Ovary (tissue), 10 donors: ENCODE results near the gene ARFGAP3. TPM values are rescaled to one million over a fixed set of nuclear protein-coding genes. Genes with fewer than 3 reads are reported as not detected.

Experiments
- DNase-seq, 5 donors: peaks; one replicate each; pipeline ENCODE4 v3.0.0-alpha.2; 2019 to 2020
- H3K27ac ChIP-seq, 2 donors: fragments of 200-600 bp; one replicate each; pipeline versions ENCODE4 v1.5.1 to v1.8.0; 2019 to 2022
- H3K27me3 ChIP-seq: fragments of 200-600 bp; one replicate; pipeline ENCODE4 v1.8.0; 2022
- H3K36me3 ChIP-seq: fragments of 200-600 bp; sonication (generic); one replicate; pipeline ENCODE4 v1.5.1; 2019
- H3K4me1 ChIP-seq: one replicate; pipeline ENCODE4 v1.8.1; 2013; ENCODE audit warnings: mild to moderate bottlenecking, moderate library complexity; ENCODE audit not compliant: insufficient read depth
- H3K4me3 ChIP-seq: fragments of 200-600 bp; sonication (generic); one replicate; pipeline ENCODE4 v1.5.1; 2017
- H3K9me3 ChIP-seq, 2 donors: fragments of 200-600 bp in 1 of 2; sonication (generic) in 1 of 2; one replicate each; pipeline versions ENCODE4 v1.5.1 to v1.8.1; 2013 to 2019; ENCODE audit warnings: mild to moderate bottlenecking in 1 of 2, moderate library complexity in 1 of 2
- CTCF ChIP-seq, 3 donors: fragments of 450-650 bp in 2 of 3; fragments of 200-600 bp in 1 of 3; IDR thresholded peaks; one replicate each; pipeline versions ENCODE4 v1.5.1 to v1.8.0; 2016 to 2022; ENCODE audit warnings: antibody characterized with exemption in 3 of 3, mild to moderate bottlenecking in 1 of 3
- EP300 ChIP-seq: sonication (generic); formaldehyde crosslinking; IDR thresholded peaks from one replicate; pipeline ENCODE4 v1.6.1; 2017; ENCODE audit warnings: antibody characterized with exemption
- POLR2A ChIP-seq: fragments of 450-650 bp; IDR thresholded peaks from one replicate; pipeline ENCODE4 v1.6.1; 2017; ENCODE audit warnings: antibody characterized with exemption, mild to moderate bottlenecking, moderate library complexity
- WGBS, 3 donors: extraction: QIAGEN DNeasy Blood & Tissue Kit in 1 of 3; methylation state at CpG; one replicate each; pipeline versions ENCODE4 v1.1.5 to v1.1.7; 2013 to 2017; 5-methylcytosine and 5-hydroxymethylcytosine counted together
- intact Hi-C, 4 donors: fragments of 100-400 bp; cut with DNase I; formaldehyde crosslinking; loops; one replicate each; pipeline versions ENCODE4 v1.11.0 to v1.15.1; 2022 to 2023
- long read RNA-seq, 3 donors: library from polyadenylated mRNA in 2 of 3; unstranded in 2 of 3; transcript quantifications; one replicate each; pipeline ENCODE4 v2.0.0 and lab custom pipeline, GENCODE V29; 2021 to 2026
- polyA plus RNA-seq, 2 donors: library from polyadenylated mRNA; stranded (reverse); fragments of 200-250 nt in 1 of 2; fragments of 350-450 nt in 1 of 2; fragmentation: Illumina TruSeq in 1 of 2; extraction: RNeasy Lipid Tissue Mini Kit (QIAGEN cat#74804) in 1 of 2; gene quantifications; one replicate each; pipeline ENCODE4 v1.2.3, GENCODE V29; 2013 to 2014
- total RNA-seq, 7 donors: library from RNA; depleted of rRNA in 2 of 7; stranded (reverse); fragments of >200 nt in 2 of 7; fragmentation: NEBNext Ultra II Directional in 3 of 7; extraction: Animal tissue kit (Norgen Biotek cat#: 25700) in 3 of 7; gene quantifications; one replicate each; pipeline versions ENCODE4 v1.1.0 to v1.2.4, GENCODE V29; 2016 to 2023
- donor health status: DM: no; HTN: no; CAD: no; lungs with moderate emphysema.
- donor health status: DM: no; HTN: no; CAD: no.
- donor health status: Bipolar disorder and iron deficiency.
- donor health status: DM: yes; HTN: yes; CAD: no.
- donor health status: DM: no; HTN: no; CAD: no.
- donor health status: DM: yes; HTN: yes; CAD: no.

The ARFGAP3 gene
- total RNA-seq (10 to 100 TPM; 28.8 to 47.8 (median 39.2) TPM), polyA plus RNA-seq (10 to 100 TPM; 21.6 to 43.5 TPM)
- long read RNA-seq, donor 1, transcript ARFGAP3-201 (16 exons, 2,857 nt) = major isoform, 160 of 208 reads
- long read RNA-seq, donor 1, partial matches to known transcripts = 25 of 208 reads
- long read RNA-seq, donor 1, other reads (novel, unspliced or antisense) = 20 of 208 reads
- long read RNA-seq, donor 2, transcript ARFGAP3-201 (16 exons, 2,857 nt) = major isoform, 33 of 85 reads
- long read RNA-seq, donor 2, partial matches to known transcripts = 51 of 85 reads
- long read RNA-seq, donor 2, other reads (novel, unspliced or antisense) = 0 of 85 reads
- long read RNA-seq, donor 3, transcript ARFGAP3-201 (16 exons, 2,857 nt) = major isoform, 82 of 104 reads
- long read RNA-seq, donor 3, partial matches to known transcripts = 6 of 104 reads
- long read RNA-seq, donor 3, other reads (novel, unspliced or antisense) = 15 of 104 reads

- H3K9me3 ChIP-seq = no peaks in the 10 kb centered on the region
- H3K4me1 ChIP-seq = peaks cover 13% of the 10 kb centered on the region
- no peaks in the 10 kb centered on the region for H3K36me3 ChIP-seq
- 5 to 10% (median 8%) methylated on average over 49 to 111 of the region's 111 CpGs for WGBS, 3 donors
- H3K27me3 ChIP-seq = no peaks in the 10 kb centered on the region
- peak within 1 kb of the TSS; percentile 85 to 92 for H3K27ac ChIP-seq
- peak within 1 kb of the TSS; percentile 58 for H3K4me3 ChIP-seq
- peak; percentile 89 for TF ChIP-seq POLR2A
- TF ChIP-seq EP300 = no peak
- peak in 1 of 3 donors; percentile 21 for TF ChIP-seq CTCF (IDR thresholded peaks at IDR 0.05)
- intact Hi-C loops = loop anchor here in 1 of 4 donors (10.0 kb wide), 1 partner anchor 192 kb away; no protein-coding TSS in a partner anchor
- DNase-seq = peak; percentile 92 to 97 (median 95)
Measured at GRCh38 chr22:42856865-42857704, at the start of gene ARFGAP3. Gene ARFGAP3 (minus strand): TSS chr22:42857273. CDS start chr22:42857182, 91 bp downstream.

GRCh38 chr22:42905702-42906183, 48.7 kb upstream of the ARFGAP3 start:
- TF ChIP-seq CTCF (IDR thresholded peaks at IDR 0.05) = no peak
- TF ChIP-seq EP300 = no peak
- no peak for TF ChIP-seq POLR2A
- intact Hi-C loops = loop anchor here in 1 of 4 donors (2.0 kb wide), 1 partner anchor 27 kb away; no protein-coding TSS in a partner anchor
- Histone ChIP-seq H3K9me3 (no peaks in the 10 kb centered on the region), H3K27ac (no peak overlapping the region), H3K36me3 (no peaks in the 10 kb centered on the region), H3K4me3 (no peak overlapping the region), H3K4me1 (peaks cover 44% of the 10 kb centered on the region), H3K27me3 (no peaks in the 10 kb centered on the region)
- DNase-seq = peak; percentile 26 to 60 (median 39)
- 51 to 74% (median 69%) methylated on average over 5 of the region's 5 CpGs for WGBS, 3 donors

GRCh38 chr22:42905217-42905616, 48.1 kb upstream of the ARFGAP3 start:
- no peak for TF ChIP-seq CTCF (IDR thresholded peaks at IDR 0.05)
- no peak for TF ChIP-seq EP300
- TF ChIP-seq POLR2A = no peak
- 81 to 89% (median 84%) methylated on average over 13 of the region's 13 CpGs for WGBS, 3 donors
- no peak for DNase-seq
- Histone ChIP-seq H3K36me3 (no peaks in the 10 kb centered on the region), H3K27ac (no peak overlapping the region), H3K4me1 (peaks cover 44% of the 10 kb centered on the region), H3K9me3 (no peaks in the 10 kb centered on the region), H3K4me3 (no peak overlapping the region), H3K27me3 (no peaks in the 10 kb centered on the region)
- intact Hi-C loops = no loop called here

- Histone ChIP-seq H3K36me3 (no peaks in the 10 kb centered on the region), H3K27me3 (no peaks in the 10 kb centered on the region), H3K4me1 (peaks cover 44% of the 10 kb centered on the region), H3K27ac (no peak overlapping the region), H3K4me3 (no peak overlapping the region), H3K9me3 (no peaks in the 10 kb centered on the region)
- no peak for DNase-seq
- TF ChIP-seq EP300 = no peak
- TF ChIP-seq POLR2A = no peak
- TF ChIP-seq CTCF (IDR thresholded peaks at IDR 0.05) = no peak
- intact Hi-C loops = no loop called here
- 55 to 85% (median 63%) methylated on average over 12 of the region's 12 CpGs for WGBS, 3 donors
Measured at GRCh38 chr22:42904050-42904449, 47.0 kb upstream of the ARFGAP3 start.
